Embryonic facial prominence (tissue), 1 donor: ENCODE data around the gene ZNF777.

ENCODE experiments used
- DNase-seq: peaks from one replicate; pipeline ENCODE4 v3.0.0-alpha.2; 2016; ENCODE audit errors: extremely low spot score

ZNF777 gene

DNA sequence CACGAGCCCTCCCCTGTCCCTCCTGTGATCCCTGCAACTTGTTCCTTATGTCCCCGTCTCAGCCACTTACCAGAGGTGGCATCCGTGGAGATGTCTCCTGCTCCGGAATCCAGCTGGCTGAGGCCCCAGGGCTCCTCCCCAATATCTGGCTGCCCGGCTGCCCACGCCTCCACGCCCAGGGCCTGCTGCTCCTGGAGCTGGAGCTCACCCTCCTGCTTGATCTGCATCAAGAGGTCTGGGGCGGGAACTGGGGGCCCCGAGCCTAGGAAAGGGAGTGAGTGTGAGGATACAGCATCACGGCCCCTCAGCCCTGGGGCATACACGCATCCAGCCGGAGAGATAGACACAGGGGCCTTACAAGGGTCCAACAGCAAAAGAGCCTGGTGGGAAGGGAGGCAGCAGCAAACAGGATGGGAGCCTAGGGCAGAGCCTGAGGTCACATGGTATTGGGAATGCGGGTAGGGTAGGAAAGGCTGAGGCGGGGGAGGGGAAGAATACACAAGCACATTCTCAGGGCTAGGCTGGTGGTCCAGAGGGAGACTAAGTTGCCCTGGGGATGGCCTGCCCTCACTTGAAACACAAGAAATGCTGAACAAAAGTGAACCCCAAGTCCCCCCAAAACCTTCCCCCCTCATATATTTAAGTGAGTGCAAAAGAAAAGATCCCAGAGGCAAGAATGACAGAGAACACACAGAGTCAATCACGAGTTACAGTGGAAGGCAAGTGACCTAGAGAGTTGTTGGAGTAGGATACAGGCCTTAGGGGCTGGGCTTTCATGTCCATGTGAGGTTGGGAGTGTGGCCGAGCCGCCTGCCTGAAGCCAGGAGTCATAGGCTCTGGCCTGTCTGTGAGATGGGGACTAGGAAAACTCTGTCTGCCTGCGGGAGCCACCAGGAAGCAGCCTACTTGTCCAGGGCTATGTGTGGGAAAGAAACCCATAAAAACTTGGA lies 16.9 kb upstream of the ZNF777 start:
- DNase-seq = no peak

DNA sequence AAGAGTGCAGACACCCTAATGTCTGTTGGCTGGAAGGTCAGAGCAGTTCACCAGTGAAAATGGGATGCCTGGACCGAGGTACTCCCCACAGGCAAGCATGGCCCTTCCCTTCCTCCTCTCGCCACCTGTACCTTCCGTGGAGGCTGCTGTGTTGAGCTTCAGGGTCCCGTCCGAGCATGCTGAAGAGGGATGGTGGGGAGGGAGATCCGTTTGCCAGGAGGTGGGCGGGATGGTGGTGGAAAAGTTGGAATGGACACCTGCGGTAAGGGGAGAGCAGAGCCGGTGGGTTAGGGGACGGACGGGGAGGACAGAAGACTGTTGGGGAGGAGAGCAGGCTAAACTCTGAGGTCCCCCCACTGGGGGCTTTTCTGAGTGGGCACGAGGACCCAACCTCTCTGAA lies 15.9 kb upstream of the ZNF777 start:
- no peak for DNase-seq

DNA sequence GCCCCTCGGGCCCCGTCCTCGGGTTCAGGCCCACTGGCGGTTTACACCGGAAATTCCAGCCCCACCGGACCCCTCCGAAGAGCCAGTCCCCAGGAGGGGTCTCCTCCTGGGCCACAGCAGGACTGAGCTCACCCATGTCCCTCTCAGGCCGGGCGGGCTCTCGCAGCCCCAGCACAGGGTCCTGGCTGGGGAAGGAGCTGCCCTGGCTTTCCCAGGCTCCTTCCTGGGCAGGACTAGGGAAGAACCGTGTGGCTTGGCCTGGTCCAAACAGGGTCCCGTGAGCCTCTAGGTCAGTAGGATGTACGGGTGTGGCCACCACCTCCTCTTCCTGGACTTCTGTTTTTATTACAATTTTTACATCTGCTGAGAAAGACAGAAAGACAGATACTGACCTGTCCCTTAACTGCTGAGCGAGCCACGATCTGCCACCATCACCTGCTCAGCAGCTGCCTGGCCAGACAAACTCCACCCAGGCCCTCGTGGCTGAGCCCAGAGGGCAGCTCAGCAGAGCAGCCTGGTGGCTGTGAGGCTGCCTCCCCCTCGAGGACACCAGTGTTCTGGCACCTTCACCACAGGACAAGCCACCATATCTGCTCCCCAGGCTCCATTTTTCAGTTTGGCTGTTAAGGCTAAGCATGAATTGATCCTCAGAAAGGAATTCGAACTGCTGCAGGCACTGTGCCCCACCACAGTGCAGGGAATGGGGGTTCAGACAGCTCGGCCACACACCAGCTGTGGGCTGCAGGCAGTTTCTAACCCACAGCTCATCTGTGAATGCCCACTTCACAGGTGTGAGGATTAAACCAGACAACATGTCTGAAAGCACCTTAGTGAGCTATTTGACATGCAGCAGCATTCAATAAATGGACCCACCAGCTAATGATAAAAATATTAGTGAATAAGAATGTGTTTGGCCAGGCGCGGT lies 14.5 kb upstream of the ZNF777 start:
- DNase-seq = no peak

DNA sequence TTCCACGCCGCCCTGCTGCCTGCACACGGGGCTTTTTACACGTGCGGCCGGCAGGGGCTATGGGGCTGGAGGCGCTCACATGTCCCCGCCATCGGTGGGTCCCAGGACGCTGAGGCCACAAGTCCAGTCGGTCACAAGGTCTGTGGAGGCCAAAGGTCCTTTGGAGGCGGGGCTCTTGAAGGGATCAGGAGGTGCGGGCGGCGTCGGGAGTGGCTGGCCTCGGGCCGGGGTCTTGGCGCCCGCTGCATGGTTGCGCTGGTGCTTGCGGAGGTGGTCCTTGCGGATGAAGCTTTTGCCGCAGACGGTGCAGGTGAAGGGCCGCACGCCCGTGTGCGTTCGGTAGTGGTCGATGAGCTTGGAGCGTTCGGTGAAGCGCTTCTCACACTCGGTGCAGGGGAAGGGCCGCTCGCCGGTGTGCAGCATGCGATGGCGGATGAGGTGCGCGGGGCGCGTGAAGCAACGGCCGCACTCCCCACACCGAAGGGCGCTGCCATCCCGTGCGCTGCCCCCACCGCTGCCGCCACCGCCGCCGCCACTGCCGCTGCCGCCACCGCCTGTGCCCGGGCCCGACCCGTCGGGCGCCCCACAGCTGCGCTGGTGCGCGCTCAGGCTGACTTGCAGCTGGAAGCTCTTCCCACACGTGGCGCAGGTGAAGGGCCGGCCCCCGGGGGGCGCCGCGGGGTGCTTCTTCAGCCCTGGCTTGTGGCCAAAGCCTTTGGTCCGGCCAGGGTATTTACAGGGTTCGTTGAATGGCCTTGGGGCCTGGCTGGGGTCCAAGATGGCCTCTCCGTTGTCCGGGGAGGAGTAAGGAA lies 13.7 kb upstream of the ZNF777 start:
- DNase-seq = no peak

DNA sequence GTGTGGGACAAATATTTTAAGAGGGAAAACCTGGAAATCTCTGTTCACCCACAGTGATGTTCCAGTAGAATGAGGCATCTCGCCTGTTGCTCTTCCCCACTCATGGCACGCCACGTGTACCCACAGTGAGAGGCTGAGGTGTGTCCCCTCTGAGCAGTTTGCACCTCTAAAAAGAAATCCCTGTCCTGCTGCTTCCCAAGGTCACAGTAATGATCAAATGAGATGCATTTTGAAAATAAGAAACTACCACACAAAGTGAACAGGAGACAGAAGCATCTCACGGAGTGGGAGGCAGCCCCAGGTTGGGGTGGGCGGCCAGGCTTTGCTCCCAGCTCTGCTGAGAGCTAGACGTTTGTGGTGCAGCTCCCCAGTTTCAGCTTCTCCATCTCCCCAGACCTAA lies 12.4 kb upstream of the ZNF777 start:
- no peak for DNase-seq

DNA sequence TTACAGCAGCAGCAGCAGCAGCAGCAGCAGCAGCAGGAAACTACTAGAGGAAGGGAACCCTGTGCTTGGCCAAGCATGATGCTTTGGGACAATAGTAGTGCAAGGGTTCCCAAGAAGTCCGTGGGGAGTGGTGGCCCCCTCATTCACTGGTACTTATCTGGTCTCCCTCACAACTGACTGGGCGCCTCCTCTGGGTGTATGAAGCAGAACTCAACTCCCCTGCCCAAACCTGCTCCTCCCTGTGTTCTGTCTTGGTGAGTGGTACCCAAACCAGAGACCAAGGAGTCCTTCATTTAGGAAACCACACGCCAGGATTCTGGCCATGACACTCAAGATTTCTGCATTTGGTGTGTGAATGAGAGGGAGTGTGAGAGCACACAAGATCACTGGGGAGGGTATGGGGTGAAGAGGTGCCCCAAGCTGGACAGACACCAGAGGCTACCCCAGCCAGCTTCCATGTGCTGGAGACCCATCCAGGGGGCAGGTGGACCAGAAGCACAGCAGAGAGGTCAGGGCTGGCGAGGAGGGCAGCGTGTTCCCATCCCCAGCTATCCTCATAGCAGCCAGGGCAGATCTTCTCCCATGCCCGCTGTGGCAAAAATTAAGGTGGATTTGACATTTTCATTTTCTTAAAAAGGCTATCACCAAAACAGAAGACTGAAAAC lies 10.6 kb upstream of the ZNF777 start:
- no peak for DNase-seq

DNA sequence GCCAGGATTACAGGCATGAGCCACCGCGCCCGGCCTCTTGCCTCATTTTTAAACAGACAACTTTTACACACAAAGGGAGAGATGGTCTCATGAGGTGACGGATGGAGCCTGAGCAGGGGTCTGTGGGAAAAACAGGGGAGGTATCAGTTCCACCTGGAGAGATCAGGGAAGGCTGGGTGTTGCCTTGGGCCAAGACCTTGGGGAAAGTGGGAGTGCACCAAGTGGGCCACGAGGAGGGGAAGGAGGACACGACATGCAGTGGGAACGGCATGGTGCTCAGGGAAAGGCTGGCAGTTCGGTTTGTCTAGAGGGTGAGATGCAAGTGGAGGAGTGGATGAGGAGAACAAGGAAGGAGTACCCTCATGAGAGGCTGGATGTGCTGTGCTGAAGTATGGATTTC lies 8.9 kb upstream of the ZNF777 start:
- no peak for DNase-seq

DNA sequence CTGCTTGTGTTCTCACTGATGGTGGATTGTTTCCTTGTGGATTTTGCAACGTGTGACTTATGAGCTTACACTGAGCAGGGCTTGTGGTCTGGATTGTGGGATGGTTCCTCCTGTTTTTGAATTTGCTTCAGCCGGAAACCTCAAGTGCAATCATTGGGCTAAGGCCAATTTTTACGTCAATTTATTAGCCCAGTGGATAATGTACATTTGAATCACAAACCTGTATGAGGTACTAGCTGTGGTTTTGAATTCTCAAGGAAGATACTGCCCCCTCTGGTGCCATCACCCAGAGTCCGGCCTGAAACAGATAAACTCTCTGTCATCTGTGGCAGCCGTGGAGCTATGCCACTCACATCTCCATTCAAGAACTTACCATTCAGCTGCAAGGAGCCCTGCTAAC lies 7.3 kb upstream of the ZNF777 start:
- DNase-seq = no peak

DNA sequence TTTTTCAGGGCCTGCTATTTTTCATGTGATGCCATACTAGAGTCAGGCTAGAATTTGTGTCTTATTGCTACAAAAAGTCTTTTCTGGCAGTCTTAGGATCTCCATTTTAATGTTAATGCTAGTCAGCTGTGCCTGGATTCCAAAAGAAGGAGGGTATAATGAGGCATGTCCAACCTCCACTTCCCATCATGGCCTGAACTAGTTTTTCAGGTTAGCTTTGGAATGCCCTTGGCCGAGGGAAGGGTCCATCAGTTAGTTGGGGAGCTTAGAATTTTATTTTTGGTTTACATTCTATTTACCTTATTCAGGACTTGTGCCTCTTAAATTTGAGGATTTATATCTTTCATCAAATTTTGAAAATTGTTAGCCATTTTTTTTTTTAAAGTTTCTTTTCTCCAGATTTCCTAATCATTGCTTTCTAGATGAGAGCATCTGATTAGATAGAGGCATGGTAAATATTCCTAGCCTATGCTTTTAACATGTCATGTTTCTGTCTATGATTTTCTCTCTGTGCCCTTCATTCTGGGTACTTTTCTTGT lies 6.5 kb upstream of the ZNF777 start:
- no peak for DNase-seq

DNA sequence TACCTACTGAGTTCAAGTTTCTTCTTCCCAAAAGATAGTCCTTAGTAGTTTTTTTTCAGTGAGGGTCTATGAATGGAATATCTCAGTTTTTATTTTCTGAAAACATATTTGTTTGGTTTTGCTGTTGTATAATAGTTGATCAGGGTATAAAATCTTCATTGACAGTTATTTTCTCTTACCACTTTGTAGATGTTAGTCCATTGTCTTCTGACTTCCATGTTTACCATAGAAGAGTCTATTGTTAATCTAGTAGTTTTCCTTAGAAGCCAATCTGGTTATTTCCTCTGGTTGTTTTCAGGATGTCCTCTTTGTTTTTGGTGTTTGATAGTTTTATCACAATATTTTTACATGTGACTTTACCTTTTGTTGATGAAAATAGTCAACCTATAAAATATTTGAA lies 5.5 kb upstream of the ZNF777 start:
- DNase-seq = no peak

DNA sequence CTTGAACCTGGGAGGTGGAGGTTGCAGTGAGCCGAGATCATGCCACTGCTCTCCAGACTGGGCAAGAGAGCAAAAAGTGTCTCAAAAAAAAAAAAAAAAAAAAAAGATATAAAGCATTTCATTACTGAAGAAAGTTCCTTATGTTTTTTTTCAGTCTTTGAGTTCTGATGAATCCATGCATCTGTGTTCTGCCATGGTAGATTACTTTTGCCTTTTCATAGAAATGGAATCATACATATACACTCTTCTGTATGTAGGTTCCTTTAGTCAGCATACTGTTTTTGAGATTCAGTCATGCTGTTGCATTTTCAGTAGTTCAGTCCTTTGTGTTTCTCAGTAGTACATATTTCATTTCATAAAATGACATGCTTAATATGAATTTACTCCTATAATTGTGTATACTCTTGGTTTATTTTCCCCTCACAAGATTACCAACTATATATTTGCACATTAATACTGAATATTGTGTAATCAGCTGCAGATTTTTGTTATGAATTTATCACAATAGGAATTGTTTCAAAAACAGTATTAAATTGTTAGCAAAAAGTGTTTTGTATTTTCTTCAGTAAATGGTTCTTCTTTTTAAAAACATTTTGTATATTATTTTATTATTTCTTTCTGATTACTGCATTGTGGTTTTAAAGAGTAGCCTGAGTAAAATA lies 2.8 kb upstream of the ZNF777 start:
- no peak for DNase-seq

DNA sequence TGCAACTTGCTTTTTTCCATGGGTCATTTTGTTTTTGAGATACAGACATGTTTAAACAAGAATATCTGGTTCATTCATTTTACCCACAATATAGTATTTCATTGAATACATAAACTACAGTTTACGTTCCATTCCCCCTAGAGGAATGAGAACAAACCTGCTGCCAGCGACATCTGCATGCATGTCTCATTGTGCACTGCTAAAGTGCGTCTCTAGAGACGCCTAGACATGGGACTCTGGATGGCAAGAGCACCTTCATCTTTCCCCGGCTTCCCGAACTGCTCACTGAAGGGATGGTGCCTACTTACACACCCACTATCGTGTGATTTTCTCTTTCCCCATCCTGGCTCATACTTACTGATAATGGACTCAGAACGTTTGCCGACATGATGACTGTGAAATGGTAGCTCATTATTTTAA lies 1.2 kb upstream of the ZNF777 start:
- no peak for DNase-seq

DNA sequence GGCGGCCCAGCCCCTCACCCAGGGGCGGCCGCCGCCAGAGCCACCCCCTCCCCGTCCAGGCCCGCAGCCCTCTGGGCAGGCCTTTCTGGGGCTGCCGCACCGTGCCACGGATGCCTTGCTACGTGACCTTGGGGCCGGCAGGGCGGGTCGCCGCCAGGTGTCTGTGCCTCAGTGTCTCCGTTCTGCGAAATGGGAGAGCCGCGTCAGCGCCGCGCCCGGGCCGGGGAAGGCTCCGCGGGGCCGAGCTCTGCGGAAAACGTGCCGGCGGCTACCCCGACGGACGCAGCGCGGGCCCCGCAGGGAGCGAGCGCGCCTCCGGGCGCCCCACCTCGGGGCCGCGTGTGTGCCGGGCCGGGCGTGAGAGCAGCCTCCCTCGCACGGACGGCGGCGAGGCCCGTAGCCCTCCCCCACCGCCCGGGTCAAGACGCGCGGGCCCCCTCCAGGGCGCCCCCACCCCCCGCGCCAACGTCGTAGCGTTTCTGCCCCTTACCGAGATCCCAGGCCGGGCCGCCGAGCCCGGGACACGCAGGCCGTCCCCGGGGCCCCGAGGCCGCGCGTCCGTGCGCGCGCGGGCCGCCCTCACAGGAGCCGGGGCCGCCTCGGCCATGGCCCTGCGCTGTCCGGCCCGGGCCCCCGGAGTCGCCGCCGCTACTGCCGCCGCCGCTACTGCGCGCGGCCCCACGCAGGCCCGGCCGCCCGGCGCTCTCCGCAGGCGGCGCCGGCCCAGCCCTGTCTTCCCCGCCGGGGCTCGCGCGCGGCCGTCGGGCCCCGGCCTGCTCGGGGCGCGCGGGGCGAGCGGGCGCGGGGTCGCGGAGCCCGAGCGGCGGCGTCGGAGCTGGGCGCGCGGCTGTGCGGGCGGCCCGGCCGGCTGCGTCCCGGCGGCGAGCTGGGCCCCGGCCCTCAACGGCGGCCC lies 1.1 kb downstream of the ZNF777 start:
- no peak for DNase-seq

DNA sequence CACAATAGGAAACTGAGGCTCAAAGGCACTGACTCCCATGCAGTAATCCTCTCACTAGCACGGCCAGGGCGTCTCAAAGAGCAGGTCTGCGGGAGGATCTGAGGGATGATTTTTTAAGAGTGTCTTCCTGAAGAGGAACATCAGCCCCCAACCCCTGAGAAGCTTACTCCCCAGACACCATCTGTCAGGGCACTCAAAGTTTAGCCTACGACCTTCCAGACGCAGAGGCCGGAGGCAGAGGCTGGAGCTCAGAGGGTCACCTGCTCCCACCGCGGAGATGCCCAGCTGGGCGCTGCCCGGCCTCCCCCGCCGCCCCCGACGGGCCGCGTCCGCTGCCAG lies 1.7 kb downstream of the ZNF777 start:
- DNase-seq = no peak

DNA sequence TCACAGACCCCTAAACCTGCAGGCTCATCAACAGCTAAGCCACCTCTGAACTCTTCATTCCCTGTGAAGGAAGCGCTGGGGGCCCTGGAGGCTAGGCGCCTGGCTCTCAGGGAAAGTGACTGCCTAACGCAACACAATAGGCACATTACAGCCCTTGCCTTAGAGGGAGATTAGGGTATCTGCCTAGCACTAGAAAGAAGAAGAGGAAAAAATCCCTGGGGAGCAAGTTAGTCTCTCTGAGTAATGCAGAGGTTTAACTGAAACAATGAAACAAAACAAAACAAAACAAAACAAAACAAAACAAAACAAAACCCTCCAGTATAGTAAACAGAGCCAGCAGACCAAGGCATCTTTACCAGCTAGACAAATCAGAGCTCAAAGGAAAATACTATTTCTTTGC lies 2.6 kb downstream of the ZNF777 start:
- no peak for DNase-seq

DNA sequence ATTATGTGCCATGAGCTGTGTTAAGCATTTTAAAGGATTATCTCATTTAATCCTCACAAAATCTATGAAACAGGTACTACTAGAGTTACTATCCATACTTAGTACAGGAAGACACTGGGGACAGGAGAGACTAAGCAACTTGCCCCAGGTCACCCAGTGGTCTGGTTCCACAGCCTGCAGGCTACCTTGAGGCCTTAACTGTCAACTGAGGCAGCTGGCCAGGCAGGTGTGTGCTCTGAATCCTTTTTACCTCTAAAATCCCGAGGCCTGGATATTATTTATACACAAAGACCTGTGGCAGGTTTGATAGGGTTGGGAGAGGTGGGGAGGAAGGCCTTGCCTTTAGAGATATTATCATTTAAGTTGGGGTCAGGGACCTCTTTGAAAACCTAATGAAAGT lies 3.1 kb downstream of the ZNF777 start:
- no peak for DNase-seq

DNA sequence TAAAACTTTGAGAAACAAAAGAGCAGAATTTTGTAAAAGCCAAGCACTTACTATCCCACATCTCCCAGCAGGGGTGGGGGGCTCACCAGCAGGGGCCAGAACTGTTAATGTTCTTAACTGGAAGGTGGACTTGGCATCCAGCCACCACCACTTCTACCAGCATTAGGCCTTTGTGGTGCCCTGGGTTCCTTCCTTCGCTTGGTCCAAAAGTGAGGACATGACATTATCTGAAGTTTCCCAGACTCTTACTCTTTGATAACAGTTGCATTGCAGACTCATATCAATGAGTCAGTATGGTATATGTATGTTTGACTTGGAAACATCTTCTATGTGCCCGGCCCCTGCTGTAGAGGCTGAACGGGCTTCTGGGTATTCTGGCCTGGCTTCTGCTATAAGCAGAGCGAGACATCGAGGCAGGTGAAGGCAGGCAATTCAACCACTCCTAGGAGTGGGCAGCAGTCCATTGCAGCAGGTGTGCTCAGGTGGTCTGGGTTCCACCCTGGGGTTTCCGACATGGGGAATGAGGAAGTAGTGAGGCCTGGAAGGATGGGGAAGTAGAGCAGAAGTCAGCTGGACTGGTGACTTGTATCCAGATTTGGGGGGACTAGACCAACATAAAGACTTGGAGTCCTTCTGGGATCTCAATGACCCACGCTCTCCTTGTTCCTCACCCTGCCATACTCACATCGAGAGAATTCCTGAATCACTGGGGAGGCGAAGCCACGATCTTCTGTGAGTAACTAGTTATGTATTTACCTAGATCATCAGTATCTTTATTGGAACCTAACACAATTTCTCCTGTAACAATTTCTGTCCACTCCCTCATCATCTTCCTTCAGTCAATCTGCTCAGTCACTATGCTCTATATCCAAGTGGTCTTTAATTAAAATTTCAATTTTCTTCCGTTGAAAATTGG lies 4.1 kb downstream of the ZNF777 start:
- DNase-seq = no peak

DNA sequence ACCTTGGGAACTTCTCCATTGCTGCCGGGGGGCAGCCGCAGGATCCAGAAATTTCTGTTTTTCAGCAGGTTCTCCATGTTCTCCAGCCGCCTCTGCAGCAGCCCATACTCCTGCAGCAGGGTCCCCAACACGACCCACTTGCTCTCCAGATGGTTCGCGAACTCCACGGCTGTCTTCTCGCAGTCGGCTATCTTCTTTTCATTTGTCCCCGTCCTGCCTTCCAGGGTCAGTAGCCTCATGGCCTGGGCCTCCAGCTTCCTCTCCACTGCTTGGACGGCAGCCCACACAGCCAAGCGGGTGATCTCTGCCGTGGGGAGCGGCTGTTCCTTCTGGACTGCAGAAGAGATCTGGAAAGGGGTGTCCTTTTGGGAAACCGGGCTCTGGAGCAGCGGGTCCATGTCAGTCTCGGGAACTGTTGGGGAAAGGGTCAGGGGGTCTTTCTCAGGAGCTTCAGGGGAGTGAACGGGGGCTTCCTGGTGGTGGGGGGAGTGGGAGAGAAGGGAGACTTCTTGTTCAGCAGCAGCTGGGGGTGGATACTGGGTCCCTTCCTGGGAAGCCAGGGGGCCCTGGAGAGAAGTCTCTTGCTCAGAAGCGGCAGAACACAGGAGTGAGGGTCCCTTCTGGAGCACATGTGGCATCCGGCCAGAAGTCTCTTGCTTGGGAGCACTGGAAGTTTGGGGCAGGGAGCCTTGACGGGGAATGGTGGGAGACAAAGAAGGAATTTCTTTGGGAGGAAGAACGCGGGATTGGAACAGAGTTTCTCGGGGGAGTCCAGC lies 5.5 kb downstream of the ZNF777 start:
- no peak for DNase-seq
